Motor neuron (in vitro differentiated cells): Measurements from ENCODE around the gene IGFL2. TPM values are rescaled to one million over a fixed set of nuclear protein-coding genes. Genes with fewer than 3 reads are reported as not detected.

Experiments
- ATAC-seq, 8 experiments: fragments of 200-7000 bp; cut with Tn5 transposase; replicated peaks in 6 of 8; 2 replicates each; pipeline ENCODE4 v1.8.0; 2021; ENCODE audit warnings: mild to moderate bottlenecking in 8 of 8, moderate library complexity in 8 of 8
- H3K27ac ChIP-seq, 2 donors: fragments of 250-450 bp; sonication (Bioruptor Pico); 2 replicates each; pipeline ENCODE4 v1.9.0; 2021; ENCODE audit warnings: antibody characterized with exemption in 2 of 2, mild to moderate bottlenecking in 2 of 2, moderate library complexity in 1 of 2
- H3K4me1 ChIP-seq, 2 donors: fragments of 250-450 bp; sonication (Bioruptor Pico); replicated peaks in 1 of 2; 2 replicates each; pipeline ENCODE4 v1.6.1; 2021; ENCODE audit warnings: antibody characterized with exemption in 2 of 2, mild to moderate bottlenecking in 2 of 2, moderate library complexity in 1 of 2
- H3K4me3 ChIP-seq, 5 donors: fragments of 250-450 bp; sonication (Bioruptor Pico); 2 replicates each; pipeline ENCODE4 v1.9.0; 2021; ENCODE audit warnings: antibody characterized with exemption in 5 of 5, mild to moderate bottlenecking in 5 of 5, moderate library complexity in 4 of 5
- WGBS, 10 experiments: fragments of 450-650 bp; shearing (Covaris generic); methylation state at CpG; one replicate each; pipeline ENCODE4 v1.0.0; 2022; 5-methylcytosine and 5-hydroxymethylcytosine counted together
- in situ Hi-C, 9 experiments: fragments of 400-800 bp; cut with MboI; loops; one replicate each; pipeline ENCODE4 v1.15.0; 2021; ENCODE audit warnings: low sequenced_read_pairs in 9 of 9, low pct_unique_long_range_greater_than_20kb in 2 of 9; ENCODE audit not compliant: unreplicated experiment in 9 of 9
- total RNA-seq, 8 experiments: library from RNA; unstranded; fragments of 300-600 nt; gene quantifications; 2 replicates each; pipeline versions ENCODE4 v1.2.3 to v1.2.4, GENCODE V29; 2022

The IGFL2 gene
- total RNA-seq, 8 experiments from 2014 or later, result 0.28 to 212 (median 0.96) TPM; not detected in 4

- no peak overlapping the region for H3K27ac ChIP-seq
- ATAC-seq, result no peak
- 0 to 100% (median 69%) methylated on average over 1 to 4 of the region's 4 CpGs; no CpG with 5 or more reads in 2 of the 10 experiments for WGBS, 10 experiments
- H3K4me3 ChIP-seq, result no peak overlapping the region
- in situ Hi-C loops, result no loop called here
- H3K4me1 ChIP-seq, result peaks cover 8 to 12% of the 10 kb centered on the region in 2 donors
These were observed 22.6 kb upstream of the IGFL2 start for GRCh38 chr19:46125447-46125846.

- in situ Hi-C loops, result no loop called here
- 19 to 100% (median 90%) methylated on average over 1 to 2 of the region's 2 CpGs; no CpG with 5 or more reads in 1 of the 10 experiments for WGBS, 10 experiments
- Histone ChIP-seq H3K4me3 (no peak overlapping the region), H3K4me1 (peaks cover 8 to 12% of the 10 kb centered on the region in 2 donors), H3K27ac (no peak overlapping the region)
- ATAC-seq, result peak in 1 of 8 experiments; percentile 8
These were observed 21.9 kb upstream of the IGFL2 start for GRCh38 chr19:46126086-46126580.

- no peak overlapping the region for H3K4me3 ChIP-seq
- peak overlapping the region; percentile 96 for H3K27ac ChIP-seq
- 56 to 92% (median 82%) methylated on average over 4 to 10 of the region's 10 CpGs; no CpG with 5 or more reads in 1 of the 10 experiments for WGBS, 10 experiments
- H3K4me1 ChIP-seq, result peaks cover 27% of the 10 kb centered on the region in 2 donors
- in situ Hi-C loops, result no loop called here
- ATAC-seq, result peak in 1 of 8 experiments; percentile 5
These were observed 16.4 kb upstream of the IGFL2 start for GRCh38 chr19:46131485-46132143.

GRCh38 chr19:46132508-46133100 is 15.4 kb upstream of the IGFL2 start:
- H3K4me1 ChIP-seq, result peaks cover 27% of the 10 kb centered on the region in 2 donors
- H3K4me3 ChIP-seq, result peak overlapping the region in 4 of 5 donors; percentile 3 to 23 (median 8)
- peak in 3 of 8 experiments; percentile 8 to 39 (median 19) for ATAC-seq
- WGBS, 10 experiments, result 20 to 82% (median 29%) methylated on average over 1 to 4 of the region's 4 CpGs; no CpG with 5 or more reads in 2 of the 10 experiments
- peak overlapping the region; percentile 96 for H3K27ac ChIP-seq
- in situ Hi-C loops, result no loop called here

- peak in 7 of 8 experiments; percentile 33 to 91 (median 89) for ATAC-seq
- Histone ChIP-seq H3K27ac (peak overlapping the region; percentile 96 to 99), H3K4me3 (peak overlapping the region in 4 of 5 donors; percentile 3 to 23 (median 8)), H3K4me1 (peaks cover 27% of the 10 kb centered on the region in 2 donors)
- WGBS, 10 experiments, result 0 to 76% (median 7%) methylated on average over 1 to 4 of the region's 6 CpGs; no CpG with 5 or more reads in 4 of the 10 experiments
- in situ Hi-C loops, result no loop called here
These were observed 14.9 kb upstream of the IGFL2 start for GRCh38 chr19:46133101-46133627.

- in situ Hi-C loops, result no loop called here
- 20 to 57% (median 37%) methylated on average over 1 of the region's 1 CpG; no CpG with 5 or more reads in 6 of the 10 experiments for WGBS, 10 experiments
- ATAC-seq, result peak in 5 of 8 experiments; percentile 5 to 33 (median 21)
These were observed 14.2 kb upstream of the IGFL2 start for GRCh38 chr19:46133777-46134241.

GRCh38 chr19:46134527-46134926 is 13.5 kb upstream of the IGFL2 start:
- H3K4me1 ChIP-seq, result peaks cover 27% of the 10 kb centered on the region in 2 donors
- ATAC-seq, result peak in 2 of 8 experiments; percentile 15 to 46
- in situ Hi-C loops, result no loop called here
- H3K27ac ChIP-seq, result peak overlapping the region; percentile 93 to 99
- no peak overlapping the region for H3K4me3 ChIP-seq

More at GRCh38 chr19:46133777-46134241, 14.2 kb upstream of the IGFL2 start:
- Histone ChIP-seq H3K4me3 (no peak overlapping the region), H3K4me1 (peaks cover 27% of the 10 kb centered on the region in 2 donors), H3K27ac (peak overlapping the region; percentile 93 to 99)

GRCh38 chr19:46137915-46138473 is 10.0 kb upstream of the IGFL2 start:
- H3K4me1 ChIP-seq, result peaks cover 13 to 16% of the 10 kb centered on the region in 2 donors
- WGBS, 10 experiments, result 33 to 100% (median 71%) methylated on average over 1 to 2 of the region's 4 CpGs; no CpG with 5 or more reads in 2 of the 10 experiments
- no peak overlapping the region for H3K27ac ChIP-seq
- ATAC-seq, result no peak
- in situ Hi-C loops, result no loop called here
- H3K4me3 ChIP-seq, result no peak overlapping the region

- 0 to 50% methylated on average over 1 of the region's 1 CpG; no CpG with 5 or more reads in 8 of the 10 experiments for WGBS, 10 experiments
- Histone ChIP-seq H3K4me3 (no peak overlapping the region), H3K27ac (no peak overlapping the region), H3K4me1 (no peaks in the 10 kb centered on the region)
- ATAC-seq, result peak in 1 of 8 experiments; percentile 36
- in situ Hi-C loops, result no loop called here
These were observed 6.6 kb upstream of the IGFL2 start for GRCh38 chr19:46141421-46141820.

- in situ Hi-C loops, result no loop called here
- H3K27ac ChIP-seq, result no peak overlapping the region
- H3K4me1 ChIP-seq, result no peaks in the 10 kb centered on the region
- H3K4me3 ChIP-seq, result no peak overlapping the region
- ATAC-seq, result no peak
- 40 to 94% (median 67%) methylated on average over 1 to 4 of the region's 4 CpGs for WGBS, 10 experiments
These were observed 5.7 kb upstream of the IGFL2 start for GRCh38 chr19:46142294-46142693.

GRCh38 chr19:46144756-46145155 is 3.3 kb upstream of the IGFL2 start:
- in situ Hi-C loops, result no loop called here
- H3K4me1 ChIP-seq, result no peaks in the 10 kb centered on the region
- WGBS, 10 experiments, result 0 to 88% (median 62%) methylated on average over 1 to 3 of the region's 3 CpGs; no CpG with 5 or more reads in 4 of the 10 experiments
- no peak for ATAC-seq
- no peak overlapping the region for H3K27ac ChIP-seq
- H3K4me3 ChIP-seq, result no peak overlapping the region

- 27 to 85% (median 67%) methylated on average over 3 to 5 of the region's 8 CpGs; no CpG with 5 or more reads in 3 of the 10 experiments for WGBS, 10 experiments
These were observed 785 bp upstream of the IGFL2 start for GRCh38 chr19:46147166-46147740.

More at GRCh38 chr19:46147166-46147740, 785 bp upstream of the IGFL2 start:
- H3K4me1 ChIP-seq, result no peaks in the 10 kb centered on the region
- peak in 2 of 8 experiments; percentile 8 to 19 for ATAC-seq
- H3K4me3 ChIP-seq, result no peak overlapping the region
- no peak overlapping the region for H3K27ac ChIP-seq
- in situ Hi-C loops, result no loop called here
